Uterus (tissue), 2 donors: Measurements from ENCODE around the gene ZCCHC14.
"Not testable (repeated sequence)": the region's sequence is repeated elsewhere in the genome, so short reads cannot be mapped to it uniquely, and the experiment has no call there.

ENCODE experiments used
- POLR2A ChIP-seq, 2 donors: fragments of 450-650 bp; IDR thresholded peaks; one replicate each; pipeline ENCODE4 v1.6.1; 2016; ENCODE audit warnings: antibody characterized with exemption in 2 of 2, mild to moderate bottlenecking in 1 of 2, moderate library complexity in 1 of 2
- TF ChIP-seq, protein P1 (sequence below), 4 experiments: fragments of 200-600 bp in 2 of 4; fragments of 450-650 bp in 2 of 4; sonication (generic) in 2 of 4; IDR thresholded peaks; one replicate each; pipeline ENCODE4 v1.5.1; 2016 to 2019; ENCODE audit warnings: antibody characterized with exemption in 4 of 4, mild to moderate bottlenecking in 2 of 4, moderate library complexity in 1 of 4

DNA sequence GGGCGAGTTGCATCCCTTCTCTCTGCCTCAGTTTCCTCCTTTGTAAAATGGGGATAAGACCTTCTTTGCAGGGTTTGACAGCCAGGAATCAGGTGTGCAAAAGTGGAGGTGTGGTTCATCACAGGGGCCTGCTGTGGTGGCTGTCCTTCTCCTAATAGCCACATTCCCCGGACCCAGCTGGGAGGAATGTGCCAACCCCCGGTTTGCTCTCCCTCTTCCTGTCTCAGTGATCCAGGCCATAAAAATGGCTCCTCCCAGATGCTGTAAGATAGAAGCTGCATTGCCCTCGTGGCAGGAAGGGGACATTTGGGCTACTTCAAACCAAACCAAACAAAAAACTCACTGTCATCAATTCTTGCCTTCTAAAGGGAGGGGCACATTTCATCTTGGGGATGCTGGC is 26.3 kb upstream of the ZCCHC14 start:
- TF ChIP-seq, protein P1, sequence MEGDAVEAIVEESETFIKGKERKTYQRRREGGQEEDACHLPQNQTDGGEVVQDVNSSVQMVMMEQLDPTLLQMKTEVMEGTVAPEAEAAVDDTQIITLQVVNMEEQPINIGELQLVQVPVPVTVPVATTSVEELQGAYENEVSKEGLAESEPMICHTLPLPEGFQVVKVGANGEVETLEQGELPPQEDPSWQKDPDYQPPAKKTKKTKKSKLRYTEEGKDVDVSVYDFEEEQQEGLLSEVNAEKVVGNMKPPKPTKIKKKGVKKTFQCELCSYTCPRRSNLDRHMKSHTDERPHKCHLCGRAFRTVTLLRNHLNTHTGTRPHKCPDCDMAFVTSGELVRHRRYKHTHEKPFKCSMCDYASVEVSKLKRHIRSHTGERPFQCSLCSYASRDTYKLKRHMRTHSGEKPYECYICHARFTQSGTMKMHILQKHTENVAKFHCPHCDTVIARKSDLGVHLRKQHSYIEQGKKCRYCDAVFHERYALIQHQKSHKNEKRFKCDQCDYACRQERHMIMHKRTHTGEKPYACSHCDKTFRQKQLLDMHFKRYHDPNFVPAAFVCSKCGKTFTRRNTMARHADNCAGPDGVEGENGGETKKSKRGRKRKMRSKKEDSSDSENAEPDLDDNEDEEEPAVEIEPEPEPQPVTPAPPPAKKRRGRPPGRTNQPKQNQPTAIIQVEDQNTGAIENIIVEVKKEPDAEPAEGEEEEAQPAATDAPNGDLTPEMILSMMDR (IDR thresholded peaks at IDR 0.05): not testable (repeated sequence)
- not testable (repeated sequence) for TF ChIP-seq POLR2A (IDR thresholded peaks at IDR 0.05)
